Chondrocyte (in vitro differentiated cells): ENCODE data around the gene CABLES1. TPM values are rescaled to one million over a fixed set of nuclear protein-coding genes. Genes with fewer than 3 reads are reported as not detected.

Source experiments
- DNase-seq: peaks from one replicate; pipeline ENCODE4 v3.0.0; 2021; ENCODE audit warnings: mixed read lengths, low spot score
- H3K27ac Mint-ChIP-seq: one replicate; pipeline ENCODE4 v1.8.0; 2021; ENCODE audit warnings: mild to moderate bottlenecking, moderate library complexity, mixed read lengths; ENCODE audit not compliant: unreplicated experiment
- H3K27me3 Mint-ChIP-seq: 2 replicates; pipeline ENCODE4 v1.8.0; 2021; ENCODE audit warnings: low read depth, mixed read lengths
- H3K36me3 Mint-ChIP-seq: 2 replicates; pipeline ENCODE4 v1.8.0; 2021; ENCODE audit warnings: low read depth, mixed read lengths
- H3K4me1 Mint-ChIP-seq: 2 replicates; pipeline ENCODE4 v1.8.0; 2021; ENCODE audit warnings: low read depth, mild to moderate bottlenecking, mixed read lengths
- H3K4me3 Mint-ChIP-seq: one replicate; pipeline ENCODE4 v1.8.0; 2021; ENCODE audit warnings: mild to moderate bottlenecking, moderate library complexity, mixed read lengths; ENCODE audit not compliant: unreplicated experiment
- H3K9me3 Mint-ChIP-seq: 2 replicates; pipeline ENCODE4 v1.8.0; 2021; ENCODE audit warnings: low read depth, mixed read lengths
- total RNA-seq: library from RNA; stranded (reverse); gene quantifications from 3 replicates; pipeline ENCODE4 v1.2.1, GENCODE V29; 2021
- TF ChIP-seq, protein P1 (sequence below): fragments of 200-600 bp; sonication (generic); IDR thresholded peaks from 2 replicates; pipeline ENCODE4 v1.5.0; 2021; ENCODE audit warnings: antibody characterized with exemption, mild to moderate bottlenecking, moderate library complexity

The CABLES1 gene
- total RNA-seq, 1 donor from 2014 or later, result 29.3 TPM

GRCh38 chr18:23247896-23248295, 112.6 kb downstream of the CABLES1 start:
- Mint-ChIP-seq H3K4me1 (no peaks in the 10 kb centered on the region), H3K9me3 (peaks cover 7% of the 10 kb centered on the region), H3K27me3 (no peaks in the 10 kb centered on the region), H3K36me3 (peaks cover 33% of the 10 kb centered on the region), H3K27ac (no peak overlapping the region), H3K4me3 (no peak overlapping the region)
- DNase-seq, result no peak
- TF ChIP-seq, protein P1, sequence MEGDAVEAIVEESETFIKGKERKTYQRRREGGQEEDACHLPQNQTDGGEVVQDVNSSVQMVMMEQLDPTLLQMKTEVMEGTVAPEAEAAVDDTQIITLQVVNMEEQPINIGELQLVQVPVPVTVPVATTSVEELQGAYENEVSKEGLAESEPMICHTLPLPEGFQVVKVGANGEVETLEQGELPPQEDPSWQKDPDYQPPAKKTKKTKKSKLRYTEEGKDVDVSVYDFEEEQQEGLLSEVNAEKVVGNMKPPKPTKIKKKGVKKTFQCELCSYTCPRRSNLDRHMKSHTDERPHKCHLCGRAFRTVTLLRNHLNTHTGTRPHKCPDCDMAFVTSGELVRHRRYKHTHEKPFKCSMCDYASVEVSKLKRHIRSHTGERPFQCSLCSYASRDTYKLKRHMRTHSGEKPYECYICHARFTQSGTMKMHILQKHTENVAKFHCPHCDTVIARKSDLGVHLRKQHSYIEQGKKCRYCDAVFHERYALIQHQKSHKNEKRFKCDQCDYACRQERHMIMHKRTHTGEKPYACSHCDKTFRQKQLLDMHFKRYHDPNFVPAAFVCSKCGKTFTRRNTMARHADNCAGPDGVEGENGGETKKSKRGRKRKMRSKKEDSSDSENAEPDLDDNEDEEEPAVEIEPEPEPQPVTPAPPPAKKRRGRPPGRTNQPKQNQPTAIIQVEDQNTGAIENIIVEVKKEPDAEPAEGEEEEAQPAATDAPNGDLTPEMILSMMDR, result no peak

DNA sequence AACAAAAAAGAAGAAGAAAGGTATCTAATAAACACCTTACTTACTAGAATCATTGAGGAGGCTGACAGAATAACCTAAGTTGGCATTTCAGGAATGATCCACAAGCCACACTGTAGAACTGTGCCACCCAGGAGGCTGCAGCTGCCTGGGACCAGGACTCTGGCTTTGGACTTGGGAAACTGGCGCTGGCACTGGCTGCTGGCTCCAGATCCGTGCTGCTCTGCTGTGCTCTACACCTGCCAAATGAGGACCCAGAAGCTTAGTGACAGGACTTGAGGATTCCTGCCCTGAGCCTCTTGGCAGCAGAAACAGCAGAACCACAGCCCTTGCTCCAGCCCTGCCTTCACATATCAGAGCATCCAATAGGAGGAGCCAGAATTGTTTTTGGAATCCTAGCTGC, 113.5 kb downstream of the CABLES1 start:
- Mint-ChIP-seq H3K27me3 (no peaks in the 10 kb centered on the region), H3K4me1 (no peaks in the 10 kb centered on the region), H3K9me3 (peaks cover 7% of the 10 kb centered on the region), H3K36me3 (peaks cover 36% of the 10 kb centered on the region), H3K27ac (no peak overlapping the region), H3K4me3 (no peak overlapping the region)
- TF ChIP-seq, protein P1, result no peak
- no peak for DNase-seq

- no peak overlapping the region for H3K27ac Mint-ChIP-seq
- H3K9me3 Mint-ChIP-seq, result peaks cover 7% of the 10 kb centered on the region
- no peak for DNase-seq
- H3K36me3 Mint-ChIP-seq, result peaks cover 36% of the 10 kb centered on the region
- H3K4me1 Mint-ChIP-seq, result no peaks in the 10 kb centered on the region
- TF ChIP-seq, protein P1, result no peak
- H3K4me3 Mint-ChIP-seq, result no peak overlapping the region
- H3K27me3 Mint-ChIP-seq, result no peaks in the 10 kb centered on the region
These were observed 114.1 kb downstream of the CABLES1 start for GRCh38 chr18:23249348-23249747.

DNA sequence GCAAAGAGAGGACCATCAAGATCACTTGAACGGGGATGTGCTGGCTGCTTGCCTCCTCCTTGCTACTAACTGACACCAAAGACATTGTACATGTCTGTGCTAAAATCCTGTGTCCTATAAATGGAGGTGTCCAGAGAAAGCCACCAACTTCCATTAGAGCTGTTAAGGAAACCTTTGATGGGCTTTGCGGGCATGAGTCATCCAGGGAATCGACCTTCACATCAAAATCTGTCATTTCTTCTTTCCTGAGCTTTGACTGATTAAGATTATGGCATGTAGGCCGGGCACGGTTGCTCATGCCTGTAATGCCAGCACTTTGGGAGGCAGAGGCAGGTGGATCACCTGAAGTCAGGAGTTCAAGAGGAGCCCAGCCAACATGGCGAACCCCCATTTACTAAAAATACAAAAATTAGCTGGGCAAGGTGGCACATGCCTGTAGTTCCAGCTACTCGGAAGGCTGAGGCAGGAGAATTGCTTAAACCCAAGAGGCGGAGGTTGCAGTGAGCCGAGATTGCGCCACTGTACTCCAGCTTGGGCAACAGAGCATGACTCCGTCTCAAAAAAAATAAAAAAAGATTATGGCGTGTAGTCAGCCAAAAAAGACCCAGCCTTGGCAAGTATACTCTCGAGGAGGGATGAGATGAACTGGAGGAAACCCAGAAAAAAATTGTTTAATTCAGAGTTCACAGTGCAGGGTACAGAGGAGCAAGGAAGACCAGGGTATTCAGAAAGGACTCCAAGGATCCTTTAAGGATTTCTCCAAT, 115.8 kb downstream of the CABLES1 start:
- H3K9me3 Mint-ChIP-seq, result peaks cover 7% of the 10 kb centered on the region
- no peaks in the 10 kb centered on the region for H3K27me3 Mint-ChIP-seq
- H3K4me1 Mint-ChIP-seq, result no peaks in the 10 kb centered on the region
- H3K27ac Mint-ChIP-seq, result no peak overlapping the region
- H3K4me3 Mint-ChIP-seq, result no peak overlapping the region
- H3K36me3 Mint-ChIP-seq, result peaks cover 39% of the 10 kb centered on the region
- TF ChIP-seq, protein P1, result no peak
- no peak for DNase-seq

GRCh38 chr18:23253630-23254029, 118.3 kb downstream of the CABLES1 start:
- no peak overlapping the region for H3K4me3 Mint-ChIP-seq
- H3K27me3 Mint-ChIP-seq, result no peaks in the 10 kb centered on the region

More at GRCh38 chr18:23253630-23254029, 118.3 kb downstream of the CABLES1 start:
- H3K36me3 Mint-ChIP-seq, result peaks cover 32% of the 10 kb centered on the region
- no peak for DNase-seq
- H3K27ac Mint-ChIP-seq, result no peak overlapping the region
- H3K4me1 Mint-ChIP-seq, result peaks cover 18% of the 10 kb centered on the region
- H3K9me3 Mint-ChIP-seq, result peaks cover 4% of the 10 kb centered on the region
- TF ChIP-seq, protein P1, result no peak
